GM19035 (cell line): ENCODE measurements around the gene GATB.

ENCODE experiments used
- ATAC-seq: cut with Tn5 transposase; IDR thresholded peaks from one replicate; pipeline ENCODE4 v1.9.1; 2021; ENCODE audit not compliant: unreplicated experiment

Gene GATB

DNA sequence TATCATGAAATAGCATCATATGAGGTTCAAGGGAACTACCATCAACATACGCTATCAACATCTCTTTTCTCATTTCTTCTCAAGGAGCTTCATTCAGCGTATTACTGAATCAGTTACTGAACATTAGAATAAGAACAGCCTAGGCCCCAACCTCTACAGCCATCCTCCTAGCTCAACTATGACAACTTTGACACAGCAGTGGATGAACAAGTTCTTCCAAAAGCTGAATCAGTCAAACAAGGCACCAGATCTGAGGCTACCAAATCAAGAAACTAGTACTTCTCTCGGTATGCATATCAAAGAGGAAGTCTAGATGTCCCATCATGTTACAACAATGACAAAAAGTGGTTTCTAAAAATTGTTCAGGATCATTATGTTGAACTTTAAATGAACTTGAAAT, 57.4 kb downstream of the GATB start:
- ATAC-seq, result no peak

DNA sequence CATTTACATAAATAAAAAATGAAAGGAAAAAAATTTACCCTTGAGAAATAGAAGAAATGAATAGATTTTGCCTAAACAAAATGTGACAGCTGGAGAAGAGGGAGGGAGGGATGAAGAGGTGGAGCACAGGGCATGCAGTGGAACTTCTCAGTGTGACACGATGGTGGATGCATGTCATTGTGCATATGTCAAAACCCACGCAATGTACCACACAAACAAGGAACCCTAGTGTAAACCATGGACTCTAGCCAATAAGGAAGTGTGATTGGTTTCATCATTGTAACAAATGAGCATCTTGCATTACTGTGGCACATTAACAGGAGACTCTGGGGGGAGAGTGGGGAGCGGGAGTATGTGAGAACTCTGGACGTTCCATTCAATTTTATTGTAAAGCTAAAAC, 58.6 kb downstream of the GATB start:
- no peak for ATAC-seq

DNA sequence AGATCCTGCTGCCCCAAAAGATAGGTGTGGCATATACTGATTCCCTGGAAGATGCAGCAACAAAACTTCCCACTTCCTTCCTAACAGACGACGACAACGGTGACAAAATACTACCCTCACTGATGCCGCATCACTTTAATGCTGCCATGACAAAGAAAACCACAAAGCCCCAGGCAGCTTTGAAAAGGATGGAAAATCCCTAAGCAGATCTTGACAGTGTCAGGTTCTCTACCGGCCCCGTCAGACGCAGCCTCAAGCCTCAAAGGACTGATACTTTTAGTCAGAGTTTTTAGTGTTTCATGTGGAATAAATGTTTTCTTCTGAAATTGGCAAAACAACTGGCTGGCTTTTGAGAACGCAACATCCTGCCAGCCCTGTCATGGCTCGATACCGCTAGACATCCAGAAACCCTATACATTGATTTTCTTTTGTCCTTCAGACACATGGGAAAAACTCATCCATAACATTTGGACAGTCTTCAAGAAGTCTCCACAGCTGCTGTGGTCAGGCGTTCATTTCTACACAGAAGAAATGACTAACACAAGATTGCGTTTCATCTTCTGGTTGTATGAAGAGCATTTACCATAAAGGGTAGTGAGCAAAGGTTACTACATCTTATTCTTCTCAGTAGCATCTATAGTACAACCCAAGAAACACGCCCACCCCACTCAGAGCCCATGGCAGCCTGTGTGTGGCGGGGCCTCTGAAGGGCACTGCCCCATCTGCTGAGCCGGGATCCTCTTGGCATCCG, 60.1 kb downstream of the GATB start:
- ATAC-seq, result no peak

DNA sequence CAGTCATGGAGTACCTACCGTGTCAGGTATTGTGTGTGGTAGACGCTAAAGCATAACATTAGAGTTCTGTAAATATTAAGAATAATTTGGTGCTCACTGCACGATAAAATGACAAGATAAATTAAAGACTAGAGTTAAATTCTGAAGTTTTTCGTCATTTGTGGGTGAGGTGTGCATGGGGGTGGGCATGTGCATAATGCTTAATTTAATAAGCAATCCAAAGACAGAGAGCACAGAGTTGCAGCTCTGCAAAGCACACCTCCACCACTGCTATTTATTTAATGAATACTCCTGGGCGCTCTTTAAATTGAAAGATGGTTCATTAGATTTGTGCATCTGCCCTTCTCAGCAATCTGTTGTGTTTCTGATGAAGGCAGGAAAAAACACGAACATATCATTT, 62.6 kb downstream of the GATB start:
- ATAC-seq, result no peak

DNA sequence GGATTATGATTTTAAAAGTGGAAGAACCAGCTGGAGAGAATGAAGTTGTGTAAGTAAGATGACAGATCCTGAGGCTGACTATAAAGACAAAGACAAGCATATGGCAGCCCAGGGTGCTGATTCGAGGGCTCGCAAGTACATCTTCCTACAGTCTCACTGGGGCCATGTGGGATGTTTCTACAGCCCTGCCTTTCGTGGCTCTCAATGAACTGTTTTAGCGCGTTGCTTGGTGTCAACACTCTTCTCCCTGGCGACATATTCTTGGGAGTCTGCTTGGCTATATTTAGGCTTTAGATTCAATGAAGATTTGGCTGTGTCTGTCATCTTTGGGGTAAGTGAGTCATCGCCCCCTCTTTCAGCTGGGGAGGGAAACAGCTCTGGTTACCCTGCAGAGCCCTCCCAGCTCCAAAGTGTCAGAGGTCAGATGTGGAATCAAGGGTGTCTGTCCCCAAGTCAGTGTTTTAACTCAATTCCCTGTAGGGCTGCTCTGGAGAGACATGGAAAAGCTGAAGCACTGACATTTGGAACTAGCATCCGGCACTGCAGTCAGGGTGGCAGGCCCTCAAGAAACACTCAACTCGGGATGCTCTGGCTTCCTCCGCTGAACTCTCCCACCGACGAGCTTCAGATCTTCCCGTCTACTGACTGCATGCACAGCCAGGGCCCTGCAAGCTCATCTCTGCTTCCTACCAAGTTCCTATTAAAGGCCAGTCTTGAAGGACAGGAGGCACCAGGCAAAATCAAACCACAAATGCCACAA, 65.7 kb downstream of the GATB start:
- no peak for ATAC-seq

DNA sequence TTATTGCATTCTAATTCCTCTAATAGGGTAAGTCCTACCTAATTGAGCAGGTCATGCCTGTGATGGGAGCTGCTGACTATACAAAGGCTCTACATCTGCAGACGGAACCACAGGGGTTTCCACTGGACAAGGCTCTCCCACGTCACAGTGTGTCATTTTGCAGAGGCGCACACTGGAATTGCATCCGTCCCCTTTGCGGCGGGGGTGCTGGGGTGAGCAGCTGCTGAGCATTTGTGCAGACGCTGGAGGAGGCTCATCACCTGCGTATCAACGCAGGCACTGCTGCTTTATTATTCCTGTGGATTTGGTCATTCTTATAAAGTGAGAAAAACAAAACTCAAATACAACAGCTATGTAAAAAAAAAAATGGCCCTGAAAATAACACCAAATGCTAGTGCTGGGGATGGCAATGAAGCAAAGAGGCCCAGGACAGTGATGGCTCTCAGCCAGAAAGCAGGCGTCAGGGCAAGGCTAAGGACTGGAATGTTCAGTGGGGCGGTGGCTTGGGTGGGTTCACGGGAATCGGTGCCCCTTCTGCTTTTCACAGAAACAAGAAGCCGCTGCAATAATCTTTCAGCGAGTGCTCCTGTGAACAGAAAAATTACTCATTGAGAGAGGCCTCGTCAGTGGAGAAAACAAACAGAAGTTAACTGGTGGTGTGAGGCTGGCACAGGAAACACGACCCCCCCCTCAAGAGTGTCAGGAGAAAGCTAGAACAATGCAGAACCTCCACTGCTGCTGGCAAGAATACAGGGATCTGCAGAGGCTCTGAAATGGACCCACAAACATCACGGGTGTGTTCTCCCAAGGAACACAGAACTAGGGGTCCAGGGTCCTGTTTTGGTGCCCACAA, 67.8 kb downstream of the GATB start:
- no peak for ATAC-seq

DNA sequence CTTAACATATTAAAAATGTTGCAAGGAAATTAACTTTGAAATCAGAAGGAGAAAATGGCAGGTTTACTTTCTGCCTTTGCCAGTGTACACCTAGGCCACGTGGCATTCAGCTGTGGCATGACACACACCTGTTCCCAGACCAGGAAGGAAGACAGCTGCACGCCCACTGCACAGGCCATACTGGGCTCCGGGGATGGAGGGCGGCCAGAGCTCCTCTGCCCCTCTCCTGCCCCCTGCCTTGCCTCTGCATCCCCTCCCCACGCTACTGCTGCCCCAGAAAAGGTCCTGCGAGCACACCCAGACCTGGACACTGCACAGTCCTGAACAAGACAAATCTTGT, 68.4 kb downstream of the GATB start:
- ATAC-seq, result no peak

DNA sequence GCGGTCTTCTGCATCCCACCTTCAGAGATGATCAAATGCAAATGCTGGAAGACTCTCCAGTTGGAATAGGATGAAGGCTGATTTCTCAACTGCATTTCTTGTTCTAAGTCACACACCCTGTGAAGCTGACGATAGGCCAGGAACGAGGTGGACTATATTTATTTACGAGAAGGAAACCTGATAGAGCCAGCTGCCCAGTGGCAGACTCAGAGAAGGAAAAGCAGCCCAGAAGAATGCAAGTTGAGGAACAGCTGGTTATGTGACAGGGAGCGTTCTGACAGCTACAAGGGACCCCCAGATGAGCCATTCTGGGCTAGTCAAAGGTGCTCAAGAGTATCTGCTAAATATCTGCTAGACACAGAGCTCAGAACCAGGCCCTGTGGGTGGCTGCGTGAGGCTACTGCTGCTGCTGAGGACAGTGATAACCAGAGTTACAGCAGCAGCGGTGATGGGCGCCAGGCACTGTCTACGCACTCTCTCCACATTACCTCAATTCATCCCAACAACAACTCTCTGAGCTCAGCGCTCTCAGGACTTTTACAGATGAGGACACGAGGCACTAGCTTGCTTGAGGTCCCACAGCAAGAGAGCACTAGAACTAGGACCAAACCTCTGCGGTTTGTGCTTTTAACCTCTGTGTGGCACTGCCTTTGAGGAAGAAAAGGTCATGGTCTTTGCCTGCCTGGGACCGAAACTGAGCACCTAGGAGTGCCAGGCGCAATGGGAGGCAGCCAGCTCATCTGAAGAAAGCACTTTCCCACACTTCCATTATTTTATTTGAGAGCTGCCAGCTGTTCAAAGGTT, 69.0 kb downstream of the GATB start:
- ATAC-seq, result no peak

DNA sequence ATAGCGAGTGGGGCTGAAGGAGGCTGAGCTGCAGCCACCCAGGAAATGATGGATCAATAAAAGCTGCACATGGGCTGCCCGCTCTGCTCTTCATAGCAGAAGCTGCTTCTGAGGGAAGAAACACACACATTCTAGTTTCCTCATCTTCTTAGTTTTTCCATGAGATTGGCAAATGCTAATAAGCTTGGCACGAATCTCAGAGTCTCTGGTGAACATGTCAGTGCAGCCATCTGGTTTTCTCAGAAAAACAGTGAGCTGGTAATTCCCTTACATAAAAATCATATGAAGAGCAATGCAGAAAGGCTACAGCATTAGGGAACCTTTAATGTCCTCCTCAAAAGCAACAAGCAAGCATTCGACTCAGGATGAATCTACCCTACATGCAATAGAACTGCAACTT, 69.9 kb downstream of the GATB start:
- no peak for ATAC-seq

DNA sequence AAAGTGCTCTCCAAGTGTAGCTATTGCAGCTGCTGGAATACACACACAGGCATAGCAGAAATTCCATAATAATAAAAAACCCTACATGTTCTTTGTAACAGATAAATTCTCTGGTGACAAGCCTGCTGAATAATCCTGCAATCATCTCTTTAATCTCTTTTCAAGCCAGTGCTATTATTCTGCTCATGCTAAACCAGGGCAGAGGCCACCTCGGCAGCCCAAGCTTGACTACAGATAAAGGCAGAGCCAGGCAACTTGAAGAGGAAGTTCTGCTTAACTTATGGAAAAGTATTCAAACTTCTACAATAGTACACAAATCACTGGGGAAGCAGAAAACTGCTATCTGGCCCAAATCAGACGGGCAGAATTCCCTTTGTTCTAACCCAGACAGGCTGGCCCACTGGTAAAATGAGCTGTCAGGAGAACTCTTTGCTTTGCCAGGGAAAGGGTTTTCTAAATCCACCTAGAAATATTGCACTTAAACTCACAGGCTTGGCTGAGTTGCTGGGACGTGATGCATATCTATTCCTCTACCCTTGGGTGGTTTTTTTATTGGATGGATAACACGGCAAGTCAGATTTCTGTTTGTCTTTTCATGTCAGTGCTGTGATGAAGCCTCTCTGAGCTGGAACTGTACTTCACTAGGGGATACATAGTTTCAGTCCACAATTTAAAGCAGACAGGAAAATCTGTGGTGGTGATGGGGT, 70.5 kb downstream of the GATB start:
- no peak for ATAC-seq

DNA sequence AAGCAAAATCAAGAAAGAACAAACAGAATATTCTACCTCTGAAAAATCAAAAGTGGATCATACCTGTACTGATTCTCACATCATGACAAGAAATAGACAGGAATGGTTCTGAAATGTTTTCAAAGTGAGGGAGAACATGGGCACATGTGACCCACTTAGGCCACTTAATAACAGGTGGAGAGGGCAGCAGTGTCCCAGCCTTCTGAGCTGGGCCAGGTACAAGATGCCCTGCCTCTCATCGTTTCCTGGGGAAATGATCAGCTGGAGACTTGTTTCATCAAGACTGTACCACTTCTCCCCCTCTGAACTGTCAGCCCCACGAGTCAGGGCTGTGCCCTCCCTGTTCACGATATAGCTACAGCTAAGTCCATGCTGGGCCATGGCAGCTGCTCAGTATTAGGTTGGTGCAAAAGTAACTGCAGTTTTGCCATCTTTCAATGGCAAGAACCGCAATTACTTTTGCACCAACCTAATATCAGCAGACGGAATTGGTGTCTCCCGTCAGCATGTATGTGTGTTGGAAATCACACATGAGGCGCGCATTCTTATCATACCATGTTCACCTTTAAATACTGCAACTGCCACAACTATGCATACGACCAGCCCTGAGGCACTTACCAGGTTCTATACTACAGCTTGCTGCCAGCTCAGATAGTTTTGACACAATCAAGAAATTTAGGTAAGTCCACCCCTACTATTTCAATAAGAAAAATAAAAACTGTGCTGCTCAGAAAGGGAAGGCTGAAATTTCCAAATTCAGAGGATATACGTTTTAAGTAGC, 71.4 kb downstream of the GATB start:
- no peak for ATAC-seq

DNA sequence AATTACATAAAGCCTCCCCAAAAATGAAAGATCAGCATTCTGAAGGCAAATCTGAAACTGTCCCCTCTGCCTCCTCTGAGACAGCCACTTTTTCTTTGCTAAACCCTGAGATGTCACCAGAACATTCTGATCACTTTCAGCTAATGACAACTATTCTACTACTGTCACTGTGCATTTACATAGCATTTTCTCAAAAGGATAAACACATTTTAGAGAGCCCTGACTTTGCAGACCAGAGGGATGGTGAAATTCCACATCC, 72.1 kb downstream of the GATB start:
- ATAC-seq, result no peak

DNA sequence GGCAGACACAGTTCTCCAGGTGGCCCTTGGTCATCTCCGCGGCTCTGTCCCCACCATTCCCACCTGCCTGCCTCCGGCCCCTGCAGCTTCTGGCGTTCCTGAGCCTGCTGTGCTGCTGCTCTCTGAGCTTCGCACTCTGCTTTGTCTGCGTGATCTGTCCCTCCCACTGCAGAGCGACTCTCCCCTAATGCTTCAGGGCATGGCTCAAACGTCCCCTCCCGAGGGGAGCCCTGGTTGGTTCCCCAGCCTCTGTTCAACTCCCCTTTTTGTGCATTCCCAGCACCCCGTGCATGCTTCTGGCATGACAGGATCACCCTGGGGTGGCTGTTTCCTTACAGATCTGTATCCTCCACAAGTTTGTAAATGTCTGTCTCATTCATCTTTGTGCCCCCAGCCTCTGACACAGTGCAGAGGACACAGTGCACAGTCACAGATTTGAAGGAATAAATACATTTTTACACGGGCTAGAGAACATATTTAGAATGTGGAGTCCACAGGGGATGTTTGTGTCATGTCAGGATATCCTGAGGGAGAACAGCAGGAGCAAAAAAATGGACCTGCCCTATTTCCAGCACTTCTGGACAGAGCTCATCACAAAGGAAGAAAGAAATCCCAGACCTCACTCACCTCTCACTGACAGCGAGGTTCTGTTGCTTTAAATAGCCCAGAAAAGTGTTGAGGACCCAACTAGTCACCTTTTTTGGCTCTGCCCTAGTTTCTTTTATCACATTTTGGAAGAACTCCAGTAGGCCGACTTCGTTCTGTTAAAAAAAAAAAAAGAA, 72.6 kb downstream of the GATB start:
- ATAC-seq, result no peak

DNA sequence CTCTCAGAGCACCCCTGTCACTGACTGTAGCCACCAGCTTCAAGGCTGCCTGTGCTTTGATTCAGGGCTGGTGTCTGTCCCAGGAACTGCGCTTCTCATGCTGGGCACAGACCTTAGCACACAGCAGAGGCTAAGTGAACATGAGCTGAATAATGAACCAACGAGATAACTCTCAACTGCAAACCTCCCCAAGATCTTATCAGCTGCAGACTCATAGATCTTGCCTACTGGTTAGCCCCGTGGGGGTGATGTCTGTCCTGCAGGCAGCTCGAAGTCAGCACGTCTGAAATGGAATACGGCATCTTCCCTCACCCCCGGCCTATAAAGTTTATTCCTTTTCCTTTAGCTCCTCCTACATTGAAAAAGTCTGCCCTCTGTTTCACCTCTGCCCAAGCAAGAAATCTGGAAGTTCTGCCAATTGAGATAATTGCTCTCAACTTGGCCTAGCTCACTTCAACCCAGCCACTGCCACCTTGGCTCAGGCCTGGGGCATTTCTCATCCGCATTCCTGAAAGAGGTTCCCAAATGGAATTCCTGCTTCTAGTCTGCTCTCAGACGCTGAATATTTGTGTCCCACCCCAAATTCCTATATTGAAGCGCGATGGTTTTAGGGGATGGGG, 73.7 kb downstream of the GATB start:
- no peak for ATAC-seq

DNA sequence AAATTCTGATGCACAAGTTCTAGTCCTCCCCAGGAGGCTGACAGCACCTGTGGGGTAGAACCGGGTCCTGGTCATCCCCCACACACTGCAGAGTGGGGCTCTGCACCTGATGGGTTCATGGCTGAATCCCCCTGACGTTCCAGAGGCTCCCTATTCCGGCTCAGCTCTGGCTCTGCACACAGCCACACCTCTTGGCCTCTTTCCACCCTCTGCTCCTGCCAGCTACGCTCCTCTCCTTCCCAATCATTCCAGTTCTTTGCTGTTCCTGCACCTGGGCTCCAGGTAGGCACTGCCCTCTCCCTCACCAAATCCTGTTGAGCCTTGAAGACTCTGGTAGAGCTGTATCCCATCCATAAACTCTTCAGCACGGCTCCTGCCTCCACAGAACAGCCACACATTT, 75.5 kb downstream of the GATB start:
- ATAC-seq, result no peak

DNA sequence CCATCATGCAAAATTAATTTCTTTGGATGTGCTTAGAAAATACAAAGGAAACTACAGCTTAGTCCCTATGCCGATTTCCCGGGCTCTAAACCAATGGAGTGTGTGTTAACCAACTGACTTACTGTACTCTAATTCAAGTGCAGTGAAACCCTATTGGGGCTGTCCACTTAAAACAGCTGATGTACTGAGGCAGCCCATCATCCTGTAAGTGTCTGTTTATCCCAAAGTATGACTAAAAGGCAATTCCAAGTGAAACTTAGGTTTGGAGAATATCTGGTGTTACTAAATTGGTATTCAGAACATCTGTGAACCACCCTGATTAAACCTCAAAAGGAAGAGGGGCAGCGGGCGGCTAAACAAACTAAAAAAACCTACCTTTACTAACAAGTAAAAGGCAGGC, 79.7 kb downstream of the GATB start:
- no peak for ATAC-seq

DNA sequence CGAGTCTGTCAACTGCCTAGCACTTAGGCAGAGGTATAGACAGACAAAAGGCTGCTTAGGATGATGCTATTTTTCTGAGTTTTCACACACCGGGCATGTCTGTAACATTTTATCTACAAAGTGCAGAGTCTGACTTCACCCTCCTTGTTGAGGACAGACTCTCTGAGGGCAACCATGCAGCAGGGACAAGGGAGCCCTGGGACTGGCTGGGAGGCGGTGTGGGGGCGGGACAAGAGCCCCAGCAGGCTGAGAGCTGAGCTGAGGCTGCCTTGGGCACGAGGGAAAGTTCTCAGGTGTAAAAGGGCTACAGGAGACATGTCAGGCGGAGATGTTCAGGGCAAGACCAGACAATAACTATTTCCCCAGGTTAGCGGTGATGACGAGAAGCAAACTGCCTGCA, 81.6 kb downstream of the GATB start:
- no peak for ATAC-seq

DNA sequence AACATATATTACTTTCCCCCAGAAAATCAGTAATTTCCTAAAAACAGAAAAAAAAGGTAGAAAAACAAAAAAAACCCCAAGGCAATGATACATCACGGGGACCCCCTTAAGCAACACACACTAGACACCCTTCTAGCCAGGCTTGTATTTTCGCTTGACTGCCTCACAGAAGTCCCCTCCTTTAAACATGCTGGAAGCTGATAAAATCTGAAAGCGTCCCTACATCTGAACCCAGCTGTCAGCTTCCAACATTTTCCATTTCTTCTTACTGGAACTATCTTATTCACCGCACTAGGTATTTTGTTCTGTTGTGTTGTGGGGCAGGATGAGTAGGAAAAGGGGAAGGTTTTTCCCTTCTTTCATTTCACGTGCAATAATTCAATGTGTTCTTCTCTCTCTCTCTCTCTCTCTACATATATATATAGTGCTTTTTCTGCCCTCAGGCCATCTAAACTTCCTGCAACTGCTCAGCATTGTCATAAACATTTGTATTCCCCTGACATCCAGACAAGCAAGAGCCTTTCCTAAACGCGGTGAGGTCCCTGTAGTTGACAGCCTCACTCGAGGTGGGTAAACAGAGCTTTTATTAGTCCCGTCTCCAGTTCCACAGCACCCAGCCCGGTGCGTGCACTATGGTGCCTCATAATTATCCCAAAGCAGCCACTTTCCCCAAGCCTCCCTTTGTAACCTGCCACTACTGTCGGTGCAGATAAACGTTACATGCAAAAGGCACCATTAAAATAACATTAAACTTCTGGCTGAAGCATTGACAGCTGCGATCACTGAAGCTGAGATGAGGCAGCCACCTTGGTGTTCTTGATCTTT, 82.5 kb downstream of the GATB start:
- no peak for ATAC-seq
